ENCODE results near the gene FARSA.
"Not testable (repeated sequence)": the region's sequence is repeated elsewhere in the genome, so short reads cannot be mapped to it uniquely, and the experiment has no call there.

The FARSA gene

GRCh38 chr19:12956446-12957388 is 23.2 kb upstream of the FARSA start, which contains the start of gene GADD45GIP1:
GADD45GIP1 (minus strand) TSS chr19:12957223; CDS start chr19:12957212, 11 bp downstream.
- Histone ChIP-seq H3K9ac (ENCODE audit: low read length) (peak within 1 kb of the TSS; percentile 91), H3K4me2 (ENCODE audit: low read length, poor library complexity, severe bottlenecking) (peak within 1 kb of the TSS; percentile 35), H2BK15ac (ENCODE audit: low read depth, poor library complexity, severe bottlenecking) (peak within 1 kb of the TSS; percentile 84), H4K91ac (ENCODE audit: low read length) (peak within 1 kb of the TSS; percentile 65), H3K27me3 (ENCODE audit: control insufficient read depth in 1 of 2, insufficient read depth in 1 of 2, low read length in 2 of 2) (no peaks in the 10 kb centered on the region), H2BK5ac (ENCODE audit: low read depth, low read length, poor library complexity, severe bottlenecking) (peak within 1 kb of the TSS; percentile 90), H3K36me3 (ENCODE audit: control insufficient read depth in 1 of 2, insufficient read depth in 2 of 2, low read depth in 1 of 2, low read length in 2 of 2) (peaks cover 28 to 32% of the 10 kb centered on the region in 2 experiments), H2BK120ac (ENCODE audit: low read depth, low read length) (peak within 1 kb of the TSS; percentile 90), H3K4me1 (ENCODE audit: control insufficient read depth, insufficient read depth, low read depth, low read length) (peaks cover 15% of the 10 kb centered on the region), H2BK12ac (ENCODE audit: low read length in 2 of 2) (no peak within 1 kb of the TSS), H4K8ac (ENCODE audit: low read length) (peak within 1 kb of the TSS; percentile 81), H2AK5ac (ENCODE audit: low read length, severe bottlenecking) (peak within 1 kb of the TSS; percentile 49), H2AFZ (ENCODE audit: low read depth, low read length) (peak within 1 kb of the TSS; percentile 87), H3K18ac (ENCODE audit: low read depth in 1 of 2, low read length in 2 of 2) (peak within 1 kb of the TSS; percentile 91 to 94), H3K79me1 (replicated peaks; ENCODE audit: low read length, poor library complexity, severe bottlenecking) (peaks cover 3% of the 10 kb centered on the region), H3K14ac (ENCODE audit: low read length in 2 of 2) (peak within 1 kb of the TSS; percentile 87 to 96), H3K9me3 (ENCODE audit: control insufficient read depth, low read length) (no peaks in the 10 kb centered on the region), H3K4ac (ENCODE audit: low read depth in 1 of 2, low read length in 2 of 2) (peak within 1 kb of the TSS; percentile 49 to 90), H3K23ac (ENCODE audit: low read length in 2 of 2) (peak within 1 kb of the TSS in 1 of 2 experiments; percentile 63), H3K4me3 (ENCODE audit: insufficient read depth in 1 of 2, low read depth in 1 of 2, low read length in 2 of 2) (peak within 1 kb of the TSS; percentile 92 to 93), H3K27ac (ENCODE audit: low read length, poor library complexity, severe bottlenecking) (peak within 1 kb of the TSS; percentile 11)
- DNase-seq, result peak; percentile 70
- WGBS, result 6% methylated on average over 69 of the region's 84 CpGs

- H2BK15ac ChIP-seq (ENCODE audit: low read depth, poor library complexity, severe bottlenecking), result no peak overlapping the region
- no peak overlapping the region for H2AK5ac ChIP-seq (ENCODE audit: low read length, severe bottlenecking)
- H3K4me2 ChIP-seq (ENCODE audit: low read length, poor library complexity, severe bottlenecking), result peak overlapping the region; percentile 34
- no peak overlapping the region for H3K27ac ChIP-seq (ENCODE audit: low read length, poor library complexity, severe bottlenecking)
- H3K4me1 ChIP-seq (ENCODE audit: control insufficient read depth, insufficient read depth, low read depth, low read length), result peaks cover 15% of the 10 kb centered on the region
- H3K9ac ChIP-seq (ENCODE audit: low read length), result peak overlapping the region; percentile 91
- H3K4ac ChIP-seq (ENCODE audit: low read depth in 1 of 2, low read length in 2 of 2), result peak overlapping the region in 1 of 2 experiments; percentile 9
- no peak overlapping the region for H2AFZ ChIP-seq (ENCODE audit: low read depth, low read length)
- H3K36me3 ChIP-seq (ENCODE audit: control insufficient read depth in 1 of 2, insufficient read depth in 2 of 2, low read depth in 1 of 2, low read length in 2 of 2), result peaks cover 35 to 39% of the 10 kb centered on the region in 2 experiments
- no peak overlapping the region for H4K91ac ChIP-seq (ENCODE audit: low read length)
- H3K14ac ChIP-seq (ENCODE audit: low read length in 2 of 2), result no peak overlapping the region
- no peaks in the 10 kb centered on the region for H3K27me3 ChIP-seq (ENCODE audit: control insufficient read depth in 1 of 2, insufficient read depth in 1 of 2, low read length in 2 of 2)
- H2BK120ac ChIP-seq (ENCODE audit: low read depth, low read length), result no peak overlapping the region
- H2BK12ac ChIP-seq (ENCODE audit: low read length in 2 of 2), result no peak overlapping the region
- no peak overlapping the region for H3K23ac ChIP-seq (ENCODE audit: low read length in 2 of 2)
- H2BK5ac ChIP-seq (ENCODE audit: low read depth, low read length, poor library complexity, severe bottlenecking), result no peak overlapping the region
- no peak for DNase-seq
- peak overlapping the region; percentile 92 to 93 for H3K4me3 ChIP-seq (ENCODE audit: insufficient read depth in 1 of 2, low read depth in 1 of 2, low read length in 2 of 2)
- no peak overlapping the region for H4K8ac ChIP-seq (ENCODE audit: low read length)
- peaks cover 5% of the 10 kb centered on the region for H3K79me1 ChIP-seq (replicated peaks; ENCODE audit: low read length, poor library complexity, severe bottlenecking)
- no peak overlapping the region for H3K18ac ChIP-seq (ENCODE audit: low read depth in 1 of 2, low read length in 2 of 2)
- H3K9me3 ChIP-seq (ENCODE audit: control insufficient read depth, low read length), result no peaks in the 10 kb centered on the region
- 77% methylated on average over 12 of the region's 12 CpGs for WGBS
Observed at GRCh38 chr19:12955996-12956395, 22.5 kb upstream of the FARSA start.

GRCh38 chr19:12955575-12955974 is 22.1 kb upstream of the FARSA start:
- WGBS, result 94% methylated on average over 6 of the region's 9 CpGs

GRCh38 chr19:12954612-12954962 is 21.1 kb upstream of the FARSA start:
- no peak overlapping the region for H2BK120ac ChIP-seq (ENCODE audit: low read depth, low read length)
- no peak overlapping the region for H2BK12ac ChIP-seq (ENCODE audit: low read length in 2 of 2)
- no peak overlapping the region for H2BK15ac ChIP-seq (ENCODE audit: low read depth, poor library complexity, severe bottlenecking)
- no peak overlapping the region for H2BK5ac ChIP-seq (ENCODE audit: low read depth, low read length, poor library complexity, severe bottlenecking)
- H3K18ac ChIP-seq (ENCODE audit: low read depth in 1 of 2, low read length in 2 of 2), result no peak overlapping the region
- H3K23ac ChIP-seq (ENCODE audit: low read length in 2 of 2), result no peak overlapping the region
- peaks cover 15% of the 10 kb centered on the region for H3K4me1 ChIP-seq (ENCODE audit: control insufficient read depth, insufficient read depth, low read depth, low read length)
- DNase-seq, result no peak
- no peak overlapping the region for H3K14ac ChIP-seq (ENCODE audit: low read length in 2 of 2)
- no peak overlapping the region for H3K4ac ChIP-seq (ENCODE audit: low read depth in 1 of 2, low read length in 2 of 2)
- H2AK5ac ChIP-seq (ENCODE audit: low read length, severe bottlenecking), result no peak overlapping the region
- H3K79me1 ChIP-seq (replicated peaks; ENCODE audit: low read length, poor library complexity, severe bottlenecking), result peaks cover 9% of the 10 kb centered on the region
- H3K9me3 ChIP-seq (ENCODE audit: control insufficient read depth, low read length), result no peaks in the 10 kb centered on the region
- H3K9ac ChIP-seq (ENCODE audit: low read length), result peak overlapping the region; percentile 80
- no peak overlapping the region for H3K27ac ChIP-seq (ENCODE audit: low read length, poor library complexity, severe bottlenecking)
- H3K27me3 ChIP-seq (ENCODE audit: control insufficient read depth in 1 of 2, insufficient read depth in 1 of 2, low read length in 2 of 2), result no peaks in the 10 kb centered on the region
- H3K36me3 ChIP-seq (ENCODE audit: control insufficient read depth in 1 of 2, insufficient read depth in 2 of 2, low read depth in 1 of 2, low read length in 2 of 2), result peaks cover 46 to 52% of the 10 kb centered on the region in 2 experiments
- H4K8ac ChIP-seq (ENCODE audit: low read length), result no peak overlapping the region
- H3K4me2 ChIP-seq (ENCODE audit: low read length, poor library complexity, severe bottlenecking), result no peak overlapping the region
- no peak overlapping the region for H4K91ac ChIP-seq (ENCODE audit: low read length)
- peak overlapping the region in 1 of 2 experiments; percentile 27 for H3K4me3 ChIP-seq (ENCODE audit: insufficient read depth in 1 of 2, low read depth in 1 of 2, low read length in 2 of 2)
- WGBS, result no CpG with 5 or more reads among the region's 1 CpG
- no peak overlapping the region for H2AFZ ChIP-seq (ENCODE audit: low read depth, low read length)

More at GRCh38 chr19:12955575-12955974, 22.1 kb upstream of the FARSA start:
- H3K27ac ChIP-seq (ENCODE audit: low read length, poor library complexity, severe bottlenecking); H3K9me3 ChIP-seq (ENCODE audit: control insufficient read depth, low read length); H3K14ac ChIP-seq (ENCODE audit: low read length in 2 of 2); H2BK120ac ChIP-seq (ENCODE audit: low read depth, low read length); H2AK5ac ChIP-seq (ENCODE audit: low read length, severe bottlenecking); DNase-seq; H2BK5ac ChIP-seq (ENCODE audit: low read depth, low read length, poor library complexity, severe bottlenecking); H3K4ac ChIP-seq (ENCODE audit: low read depth in 1 of 2, low read length in 2 of 2); H4K8ac ChIP-seq (ENCODE audit: low read length); H3K18ac ChIP-seq (ENCODE audit: low read depth in 1 of 2, low read length in 2 of 2); H3K27me3 ChIP-seq (ENCODE audit: control insufficient read depth in 1 of 2, insufficient read depth in 1 of 2, low read length in 2 of 2); H4K91ac ChIP-seq (ENCODE audit: low read length); H3K23ac ChIP-seq (ENCODE audit: low read length in 2 of 2); H2AFZ ChIP-seq (ENCODE audit: low read depth, low read length); H2BK12ac ChIP-seq (ENCODE audit: low read length in 2 of 2); H2BK15ac ChIP-seq (ENCODE audit: low read depth, poor library complexity, severe bottlenecking); H3K79me1 ChIP-seq (replicated peaks; ENCODE audit: low read length, poor library complexity, severe bottlenecking): not testable (repeated sequence)
- peak overlapping the region; percentile 34 for H3K4me2 ChIP-seq (ENCODE audit: low read length, poor library complexity, severe bottlenecking)
- peaks cover 15% of the 10 kb centered on the region for H3K4me1 ChIP-seq (ENCODE audit: control insufficient read depth, insufficient read depth, low read depth, low read length)
- H3K4me3 ChIP-seq (ENCODE audit: insufficient read depth in 1 of 2, low read depth in 1 of 2, low read length in 2 of 2), result peak overlapping the region in 1 of 2 experiments; percentile 93
- H3K9ac ChIP-seq (ENCODE audit: low read length), result peak overlapping the region; percentile 91
- peaks cover 39 to 43% of the 10 kb centered on the region in 2 experiments for H3K36me3 ChIP-seq (ENCODE audit: control insufficient read depth in 1 of 2, insufficient read depth in 2 of 2, low read depth in 1 of 2, low read length in 2 of 2)
